Globus pallidus (tissue), 1 donor: ENCODE measurements around the gene GDF15.

Experiments
- DNase-seq: peaks from one replicate; pipeline ENCODE4 v3.0.0-alpha.2; 2015; ENCODE audit warnings: low spot score

Gene GDF15

DNA sequence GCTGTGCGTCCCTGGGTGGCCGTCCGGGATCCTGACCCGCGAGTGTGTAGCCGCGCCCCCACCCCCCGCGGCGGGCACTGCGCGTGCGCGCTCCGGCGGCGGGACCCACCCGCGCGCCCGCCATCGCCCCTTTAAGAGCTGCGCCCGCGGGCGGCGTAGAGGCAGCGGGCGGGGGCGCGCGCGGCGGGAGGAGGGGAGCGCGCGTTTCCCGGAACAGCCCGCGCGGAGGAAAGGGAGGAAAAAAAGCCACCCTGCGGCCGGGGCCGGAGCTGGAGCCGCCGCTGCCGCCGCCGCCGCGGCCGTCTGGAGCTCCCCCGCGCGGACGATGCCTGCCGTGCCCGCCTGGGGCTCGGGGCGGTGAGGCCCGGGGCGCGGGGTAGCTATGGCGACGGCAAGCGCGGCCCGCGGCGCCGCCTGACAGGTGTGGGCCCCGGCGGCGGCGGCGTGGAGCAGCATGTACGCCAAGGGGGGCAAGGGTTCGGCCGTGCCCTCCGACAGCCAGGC, 33.3 kb downstream of the GDF15 start, which contains the start of gene SSBP4:
Gene SSBP4, plus strand, starts transcription at position 204 of the 504 bp plus-strand sequence. Its CDS starts 251 bp downstream, at position 455.
- peak; percentile 61 for DNase-seq

DNA sequence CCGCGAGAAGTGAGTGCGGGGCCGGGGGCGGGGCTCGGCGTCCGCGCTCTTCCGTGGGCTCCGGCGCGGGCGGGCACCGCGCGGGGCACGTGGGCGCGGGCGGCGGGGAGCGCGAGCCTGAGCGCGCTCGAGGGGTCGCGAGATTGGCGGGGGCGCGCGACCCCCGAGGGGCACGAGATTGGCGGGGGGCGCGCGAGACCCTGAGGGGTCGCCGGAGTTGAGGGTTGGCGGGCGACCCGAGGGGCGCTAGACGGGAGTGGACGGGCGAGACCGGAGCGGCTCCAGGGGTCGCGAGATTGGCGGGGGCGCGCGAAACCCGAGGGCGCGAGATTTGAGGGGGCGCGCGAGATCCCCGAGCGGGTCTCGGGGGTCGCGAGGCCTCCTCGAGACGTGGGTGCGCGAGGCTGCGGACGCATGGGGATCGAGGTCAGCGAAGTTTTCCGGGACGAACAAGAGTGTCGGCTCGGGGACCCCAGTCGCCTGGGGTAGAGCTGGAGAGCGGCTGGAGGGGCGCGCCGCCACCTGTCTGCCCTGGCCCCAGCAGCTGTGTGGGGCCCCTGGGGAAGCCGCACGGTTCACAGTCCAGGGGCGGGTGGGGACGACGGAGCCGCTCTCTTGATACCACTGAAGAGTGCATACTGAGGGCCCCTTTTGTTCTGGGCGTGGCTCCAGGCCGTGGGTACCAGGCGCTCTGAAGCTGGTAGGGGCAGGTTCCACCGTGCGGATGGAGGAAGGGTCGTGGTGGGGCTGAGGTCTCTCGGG, 33.9 kb downstream of the GDF15 start:
- DNase-seq: no peak

DNA sequence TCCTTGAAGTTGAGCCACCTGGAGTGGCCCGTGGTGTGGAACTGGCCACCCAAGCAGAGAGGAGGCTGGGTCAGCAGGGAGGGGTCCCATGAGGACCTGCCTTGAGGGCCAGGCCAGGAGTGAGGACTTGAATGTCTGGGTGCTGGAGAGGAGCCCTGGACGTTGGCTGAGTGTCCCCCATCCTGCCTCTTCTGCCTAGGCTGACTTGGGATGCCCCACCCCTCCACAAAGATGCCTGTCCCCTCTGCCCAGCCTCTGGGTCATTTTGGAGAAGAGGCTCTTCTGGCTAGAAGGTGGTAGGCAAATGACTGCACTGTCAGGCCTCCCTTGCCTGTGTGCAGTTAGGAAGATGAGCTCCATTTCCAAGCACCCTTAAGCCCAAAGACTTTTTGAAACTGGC, 35.0 kb downstream of the GDF15 start:
- DNase-seq: no peak

DNA sequence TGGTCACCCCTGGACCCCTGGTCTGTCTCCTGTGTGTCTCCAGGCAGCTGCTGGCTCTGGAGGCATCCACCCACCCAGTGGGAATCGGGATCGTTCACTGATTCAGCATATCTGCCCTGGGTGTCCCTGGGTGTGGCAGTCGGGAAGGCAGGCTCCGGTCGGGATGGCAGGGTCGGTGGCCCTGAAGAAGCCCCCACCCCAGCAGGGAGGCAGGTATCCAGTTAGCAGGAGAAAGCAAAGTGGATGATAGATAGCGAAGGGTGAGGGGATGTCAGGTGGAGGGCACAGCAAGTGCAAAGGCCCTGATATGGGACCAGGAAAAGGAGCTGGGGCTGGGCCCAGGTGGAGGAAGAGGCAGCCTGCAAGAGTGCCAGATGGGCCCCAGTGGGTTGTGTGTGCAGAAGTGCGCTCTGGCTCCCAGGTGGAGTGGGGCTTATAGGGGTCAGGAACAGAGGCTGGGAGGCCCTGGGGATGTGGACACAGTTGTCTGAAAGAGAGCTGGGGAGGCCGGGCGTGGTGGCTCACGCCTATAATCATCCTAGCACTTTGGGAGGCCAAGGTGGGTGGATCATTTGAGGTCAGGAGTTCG, 35.5 kb downstream of the GDF15 start:
- no peak for DNase-seq

DNA sequence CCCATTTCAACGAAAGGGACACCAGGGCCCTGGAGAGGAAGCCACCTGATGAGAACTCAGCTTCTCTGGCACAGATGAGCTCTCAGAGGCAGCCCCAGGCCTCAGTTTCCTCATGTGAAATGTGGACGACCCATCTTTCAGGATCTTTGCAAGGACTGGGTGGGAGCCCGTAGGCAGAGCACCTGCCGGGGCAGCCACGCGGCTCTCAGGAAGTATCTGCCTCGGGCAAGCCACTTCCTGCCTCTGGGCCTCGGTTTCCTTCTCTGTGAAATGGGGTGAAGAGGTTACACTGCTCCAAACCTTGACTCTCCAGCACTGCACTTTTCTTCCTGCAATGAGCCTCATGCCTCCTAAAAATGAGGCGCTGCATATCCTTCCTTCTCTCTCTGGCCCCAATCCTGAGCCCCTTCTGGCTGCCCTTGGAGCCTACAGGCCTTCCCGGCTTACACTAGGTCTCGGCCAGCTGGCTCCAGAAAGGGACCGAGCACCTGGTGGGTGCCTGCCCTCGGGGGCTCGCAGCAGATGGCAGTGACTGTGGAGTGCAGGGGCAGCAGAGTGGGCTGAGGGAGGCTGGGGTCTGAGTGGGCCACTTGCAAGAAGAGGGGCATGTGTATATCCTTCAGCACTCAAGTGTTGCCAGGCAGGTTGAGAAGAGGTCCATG, 36.7 kb downstream of the GDF15 start:
- DNase-seq: no peak

DNA sequence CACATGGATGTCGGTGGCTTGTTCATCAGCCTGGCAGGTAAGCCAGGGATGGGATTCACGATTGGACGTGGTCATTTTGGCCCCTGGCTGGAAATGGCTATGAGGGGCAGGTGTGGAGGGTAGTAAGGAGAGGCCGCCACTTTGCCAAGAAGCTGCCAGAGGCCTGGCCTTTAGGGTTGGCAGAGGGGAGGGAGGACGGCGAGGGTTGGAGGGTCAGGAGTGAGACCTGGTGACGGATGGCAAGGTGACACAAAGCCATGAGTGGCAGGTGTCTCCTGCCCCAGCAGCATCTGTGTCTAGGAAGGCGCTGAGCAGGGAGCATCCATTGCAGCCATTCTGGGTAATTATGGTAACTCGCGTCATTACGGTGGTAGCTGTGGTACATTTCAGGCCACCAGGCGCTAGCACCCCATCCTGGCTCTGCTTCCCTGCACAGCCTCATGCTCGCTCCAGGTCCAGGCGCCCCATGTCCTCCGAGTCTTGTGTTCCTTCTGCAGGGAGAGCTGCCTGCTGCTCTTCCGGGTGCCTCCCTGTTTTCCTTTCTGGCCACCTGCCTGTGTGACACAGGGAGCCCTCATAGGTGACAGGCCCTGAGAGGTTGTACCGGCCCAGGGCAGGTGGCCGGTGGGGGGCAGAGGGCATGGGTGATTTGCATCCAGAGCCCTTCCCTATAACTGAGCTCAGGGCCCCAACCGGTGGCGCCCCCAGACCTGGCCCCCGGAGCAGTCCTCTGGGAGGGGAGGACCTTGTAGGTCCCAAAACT, 37.5 kb downstream of the GDF15 start:
- DNase-seq: no peak

DNA sequence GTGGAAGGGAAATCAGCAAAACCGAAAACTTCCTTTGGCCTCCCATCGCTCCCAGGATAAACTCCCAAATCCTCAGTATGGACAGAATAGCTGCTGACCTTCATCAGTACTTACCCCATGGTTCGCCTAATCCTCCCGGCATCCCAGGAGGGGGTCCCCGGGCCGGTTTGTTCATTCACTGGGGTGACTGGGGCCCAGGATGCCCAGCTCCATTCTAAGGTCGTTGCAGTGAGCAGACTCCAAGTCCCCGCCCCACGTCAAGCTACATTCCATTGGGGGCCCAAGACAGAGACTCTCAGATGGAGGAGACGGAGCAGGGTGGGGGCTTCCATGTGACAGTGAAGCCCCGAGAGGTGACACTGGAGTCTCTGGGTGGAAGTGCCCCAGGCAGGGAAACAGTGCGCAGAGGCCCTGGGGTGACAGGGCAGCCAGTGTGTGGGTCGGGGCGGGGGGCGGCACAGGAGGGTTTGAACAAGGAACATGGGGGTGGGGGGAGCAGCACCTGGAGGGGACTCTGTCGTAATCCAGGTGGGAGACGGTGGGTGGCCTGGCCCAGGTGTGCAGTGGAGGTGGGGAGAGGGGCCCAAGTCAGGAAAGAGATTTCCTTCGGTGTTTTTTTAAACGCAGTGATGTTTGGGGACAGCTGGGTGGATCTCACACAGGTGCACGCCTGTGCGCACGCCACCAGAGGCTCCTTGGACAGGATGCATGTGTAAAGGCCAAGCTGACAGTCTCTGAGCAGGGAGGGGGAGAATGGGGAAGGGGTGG, 38.3 kb downstream of the GDF15 start:
- DNase-seq: no peak

DNA sequence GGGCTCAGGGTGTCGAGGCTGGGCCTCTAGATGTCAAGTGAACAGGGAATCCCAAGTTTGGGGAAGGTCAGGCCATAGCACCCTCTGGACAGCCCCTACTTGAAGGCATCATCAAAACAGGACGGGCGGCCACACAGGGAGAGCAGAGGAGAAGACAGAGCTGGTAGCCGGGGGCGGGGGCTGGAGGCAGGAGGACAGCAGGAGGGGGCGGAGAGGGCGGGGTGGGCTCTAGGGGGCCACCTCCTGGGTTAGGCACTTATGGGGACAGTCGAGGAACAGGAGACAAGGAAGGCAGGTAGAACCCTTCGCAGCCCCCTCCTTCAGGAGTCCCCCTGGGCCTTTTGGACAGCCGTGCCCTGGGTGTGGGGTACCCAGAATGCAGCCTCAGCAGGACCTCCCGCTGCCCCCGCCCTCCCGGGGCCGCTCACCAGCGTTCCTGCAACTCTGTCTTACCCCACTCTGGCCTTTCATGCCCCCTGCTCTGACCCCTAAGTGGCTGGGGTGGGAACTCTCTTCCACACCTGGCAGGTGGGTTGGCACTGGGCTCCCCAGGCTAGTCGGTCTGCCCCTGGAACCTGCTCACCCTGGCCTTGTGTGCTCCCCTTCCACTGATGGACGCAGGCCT, 39.0 kb downstream of the GDF15 start:
- DNase-seq: no peak

DNA sequence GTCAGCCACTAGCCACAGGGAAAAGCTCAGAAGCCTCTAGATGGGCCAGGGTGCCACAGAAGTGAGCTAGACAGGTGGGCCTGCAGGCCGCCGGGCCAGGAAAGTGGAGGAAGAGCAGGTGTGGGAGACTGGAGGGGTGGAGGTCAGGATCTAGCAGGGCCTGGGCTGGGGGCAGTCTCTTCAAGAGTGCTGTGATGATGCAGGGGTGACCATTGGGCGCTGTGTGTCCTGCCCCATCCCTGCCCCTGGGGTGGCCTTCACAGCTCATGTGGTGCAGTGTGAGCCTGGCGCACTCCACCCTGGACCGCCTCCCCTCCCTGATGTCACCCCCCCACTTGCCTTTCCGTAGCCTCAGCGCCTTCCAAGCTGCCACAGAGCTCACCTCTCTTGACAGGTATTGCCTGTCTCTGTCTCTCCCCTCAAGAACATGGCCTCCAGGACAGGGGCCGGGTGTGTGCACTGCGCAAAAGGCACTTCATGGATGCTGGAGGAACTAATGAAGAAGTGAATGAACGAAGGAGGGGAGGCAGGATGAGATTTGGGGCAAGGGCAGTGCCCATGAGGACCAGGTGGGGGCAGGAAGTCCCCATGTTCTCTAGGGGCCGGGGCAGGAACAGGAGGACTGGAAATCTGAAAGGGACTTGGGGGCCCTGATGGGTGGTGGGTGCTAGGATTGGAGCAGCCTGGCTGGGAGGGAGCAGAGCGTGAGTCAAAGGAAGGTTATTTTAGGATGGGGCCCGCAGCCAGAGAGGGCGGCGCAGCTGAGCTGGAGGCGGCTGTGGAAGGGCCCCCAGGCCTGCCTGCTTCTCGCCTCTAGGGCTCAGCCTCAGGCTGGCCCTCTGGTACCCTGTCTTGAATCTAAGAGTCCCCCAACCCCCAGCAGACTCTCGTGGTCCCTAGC, 39.8 kb downstream of the GDF15 start:
- no peak for DNase-seq

DNA sequence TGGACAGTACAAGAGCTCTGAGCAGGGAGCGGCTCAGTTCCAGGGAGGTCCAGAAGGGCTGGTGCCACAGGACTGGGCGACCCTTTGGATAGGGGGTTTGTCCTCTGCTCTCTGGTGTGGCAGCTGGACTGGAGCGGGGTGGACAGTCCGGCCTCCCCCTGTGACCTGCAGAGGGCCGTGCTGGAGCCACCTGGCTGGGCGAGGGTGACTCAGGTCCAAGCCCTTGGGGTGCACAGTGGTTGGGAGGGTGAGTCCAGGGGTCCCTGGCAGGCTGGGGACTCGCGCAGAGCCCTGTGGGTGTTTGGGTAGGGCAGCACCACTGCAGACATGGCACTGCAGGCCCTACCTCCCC, 40.4 kb downstream of the GDF15 start:
- no peak for DNase-seq

DNA sequence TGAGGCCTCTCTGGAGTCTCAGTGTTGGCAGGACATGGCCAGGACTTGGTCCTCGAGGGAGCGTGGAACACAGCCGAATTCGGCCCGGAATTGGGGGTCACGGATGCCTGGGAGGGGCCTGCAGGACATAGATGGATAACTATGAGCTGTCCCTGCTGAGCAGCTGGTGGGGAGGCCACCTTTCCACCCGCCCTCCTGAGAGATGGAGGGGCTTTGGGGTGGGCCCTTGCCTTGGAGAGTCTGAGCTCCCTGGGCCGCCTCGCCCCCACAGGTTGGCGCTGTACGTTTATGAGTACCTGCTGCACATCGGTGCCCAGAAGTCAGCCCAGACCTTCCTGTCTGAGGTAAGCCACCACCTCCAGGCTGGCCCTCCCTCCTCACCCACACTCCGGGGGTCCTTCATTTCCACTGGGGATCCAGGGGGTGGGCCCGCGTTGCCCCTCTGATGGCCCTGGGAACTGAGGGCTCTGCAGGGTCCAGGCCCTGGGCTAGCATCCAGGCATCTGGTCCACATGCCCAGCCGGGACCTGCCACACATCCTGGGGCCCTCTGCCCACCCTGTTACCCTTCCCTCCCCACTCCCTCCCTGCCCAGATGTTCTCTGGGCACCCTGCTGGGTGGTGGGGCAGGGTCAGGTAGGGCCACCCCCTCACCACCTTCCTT, 41.3 kb downstream of the GDF15 start:
- no peak for DNase-seq

DNA sequence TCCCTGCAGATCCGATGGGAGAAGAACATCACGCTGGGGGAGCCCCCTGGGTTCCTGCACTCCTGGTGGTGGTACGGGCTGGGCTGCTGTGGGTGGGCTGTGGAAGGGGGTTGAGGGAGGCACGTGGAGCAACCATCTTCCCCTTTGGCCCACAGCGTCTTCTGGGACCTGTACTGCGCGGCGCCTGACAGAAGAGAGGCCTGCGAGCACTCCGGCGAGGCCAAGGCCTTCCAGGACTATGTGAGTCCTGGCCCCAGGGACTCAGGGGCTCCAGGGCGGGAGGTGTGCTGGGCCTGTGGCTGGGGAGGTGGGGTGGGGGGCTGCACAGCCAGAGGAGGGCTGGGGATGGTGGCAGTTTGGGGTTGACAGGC, 41.8 kb downstream of the GDF15 start:
- no peak for DNase-seq

DNA sequence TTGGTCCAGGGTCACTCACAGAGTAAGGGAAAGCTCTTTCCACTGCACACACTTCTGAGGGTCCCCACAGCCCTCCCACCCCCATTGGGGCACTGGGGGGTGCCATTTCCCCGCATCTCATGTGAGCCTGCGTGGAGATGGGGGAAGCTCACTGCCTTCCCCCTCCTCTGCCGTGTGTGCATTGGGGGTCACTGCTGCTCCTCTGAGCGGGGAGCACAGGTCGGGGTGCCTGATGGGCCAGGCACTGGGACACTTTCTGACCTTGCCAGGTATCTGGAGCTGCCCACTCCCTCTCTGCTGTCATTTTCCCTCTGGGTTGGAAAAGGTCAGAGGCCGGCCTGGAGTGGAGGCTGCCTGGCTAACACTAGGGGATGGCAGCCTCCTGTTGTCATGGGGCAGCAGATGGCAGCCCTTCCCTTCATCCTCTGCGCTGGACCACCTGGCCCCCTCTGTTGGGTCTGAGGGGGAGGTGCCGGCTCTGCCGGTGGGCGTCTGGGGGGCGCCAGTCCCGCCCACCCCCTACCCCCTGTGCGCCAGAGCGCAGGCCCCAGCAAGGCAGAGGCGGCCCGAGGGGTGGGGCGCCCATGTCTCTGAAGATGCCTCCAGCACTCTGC, 42.3 kb downstream of the GDF15 start:
- DNase-seq: no peak

DNA sequence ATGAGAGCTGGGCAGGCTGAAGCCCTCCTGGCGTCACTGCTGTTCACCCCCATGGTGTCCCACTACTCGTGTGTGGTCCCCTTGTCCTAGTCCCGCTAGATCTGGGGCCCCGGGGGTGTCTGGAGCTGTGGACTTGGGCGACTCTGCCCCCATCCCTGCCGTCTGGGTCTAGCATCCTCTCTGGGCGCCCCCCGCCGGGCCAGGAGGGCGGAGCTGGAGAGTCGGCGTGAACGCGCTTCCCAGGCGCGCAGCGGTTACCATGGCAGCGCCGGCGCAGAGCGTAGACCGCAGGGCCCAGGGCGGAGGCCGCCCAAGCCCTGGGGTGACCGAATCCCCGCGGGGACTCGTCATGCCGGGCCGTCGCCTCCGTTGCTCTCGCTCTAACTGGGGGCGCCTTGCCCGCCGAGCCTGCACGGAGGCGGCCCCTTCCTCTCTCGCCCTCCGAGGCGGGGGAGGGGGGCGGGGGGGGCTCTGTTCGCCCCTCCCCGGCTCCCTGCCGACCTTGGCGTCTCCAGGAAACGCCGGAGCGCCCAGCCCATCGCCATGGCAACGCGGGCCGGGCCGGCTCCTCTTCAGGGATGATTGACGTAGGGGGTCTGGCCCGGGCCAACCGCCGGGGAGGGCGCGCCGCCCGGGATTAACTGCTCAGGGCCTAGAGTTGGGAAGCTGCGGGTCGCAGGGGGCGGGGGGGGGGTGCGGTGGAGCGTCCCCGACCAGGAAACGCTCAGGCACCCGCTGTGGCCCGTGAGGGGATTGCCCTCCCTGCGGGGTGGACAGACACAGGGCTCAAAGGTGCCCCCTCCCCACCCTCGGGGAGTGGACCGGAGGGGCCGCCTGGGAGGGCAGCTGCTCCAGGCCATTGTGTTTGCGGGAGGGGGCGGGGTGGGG, 43.1 kb downstream of the GDF15 start:
- DNase-seq: peak; percentile 40

DNA sequence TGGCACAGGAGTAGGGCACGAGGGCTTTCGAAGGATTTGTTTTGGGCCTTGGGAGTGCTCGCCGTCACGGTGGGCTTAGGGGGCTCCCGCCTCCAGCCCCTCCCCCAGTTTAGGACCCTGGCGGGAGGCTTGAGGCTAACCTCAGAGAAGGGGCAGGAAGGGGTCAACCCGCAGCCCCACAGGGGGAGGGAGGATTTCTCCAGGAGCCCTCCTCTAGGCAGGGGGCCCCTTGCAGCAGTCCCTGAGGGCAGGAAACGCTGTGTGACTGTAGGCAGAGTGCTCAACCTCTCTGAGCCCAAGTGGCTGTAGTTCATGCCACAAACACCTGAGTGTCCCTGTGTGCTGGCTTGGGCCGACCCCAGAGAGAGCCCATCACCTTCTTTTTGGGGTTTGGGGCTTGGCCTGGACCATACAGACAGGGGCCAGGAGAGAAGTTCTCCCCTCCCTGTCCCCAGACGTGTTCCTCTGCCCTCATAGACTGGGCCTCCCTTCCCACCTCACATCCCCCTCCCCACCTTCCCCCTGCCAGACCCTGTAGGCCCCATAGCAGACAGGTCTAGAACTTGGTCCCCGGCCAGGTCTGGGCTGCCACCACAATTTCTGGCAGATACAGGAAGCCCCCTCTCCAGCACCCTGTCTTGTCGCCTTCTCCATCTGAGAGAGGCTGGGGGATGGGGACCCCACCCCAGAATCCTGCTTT, 43.9 kb downstream of the GDF15 start:
- DNase-seq: no peak

DNA sequence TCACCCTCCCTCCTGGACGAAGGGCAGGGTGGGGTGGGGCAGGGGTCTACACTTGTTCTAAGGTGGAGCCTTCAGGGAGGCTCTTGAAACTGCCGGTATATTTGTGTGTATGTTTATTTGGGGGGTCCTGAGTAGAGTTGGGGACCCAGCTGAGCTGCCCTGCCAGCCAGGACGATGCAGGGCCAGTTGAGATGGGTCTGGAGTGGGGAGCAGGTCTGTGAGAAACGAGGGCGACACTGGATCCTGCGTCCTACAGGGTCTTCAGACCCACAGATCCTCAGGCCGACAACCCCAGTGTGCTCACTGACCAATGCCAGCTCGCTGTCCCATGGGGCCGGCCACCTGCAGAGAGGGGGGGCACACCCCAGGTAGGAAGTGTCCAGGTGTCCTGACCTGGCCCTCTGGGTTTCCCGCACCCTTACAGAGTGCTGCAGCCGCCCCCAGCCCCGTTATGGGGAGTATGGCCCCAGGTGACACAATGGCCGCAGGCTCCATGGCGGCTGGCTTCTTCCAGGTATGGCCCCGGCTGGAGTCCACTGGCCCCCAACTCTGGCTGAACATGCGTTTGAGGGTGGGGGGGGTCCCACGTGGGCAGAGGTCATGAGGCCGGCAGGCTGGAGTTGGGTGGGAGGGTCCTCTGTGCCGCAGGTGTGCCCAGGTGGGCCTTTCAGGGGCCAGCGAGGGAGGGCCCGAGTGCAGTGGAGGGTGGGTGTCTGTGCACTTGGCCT, 44.6 kb downstream of the GDF15 start:
- DNase-seq: no peak
